ENCODE results near the gene KRT71.

KRT71 gene

DNA sequence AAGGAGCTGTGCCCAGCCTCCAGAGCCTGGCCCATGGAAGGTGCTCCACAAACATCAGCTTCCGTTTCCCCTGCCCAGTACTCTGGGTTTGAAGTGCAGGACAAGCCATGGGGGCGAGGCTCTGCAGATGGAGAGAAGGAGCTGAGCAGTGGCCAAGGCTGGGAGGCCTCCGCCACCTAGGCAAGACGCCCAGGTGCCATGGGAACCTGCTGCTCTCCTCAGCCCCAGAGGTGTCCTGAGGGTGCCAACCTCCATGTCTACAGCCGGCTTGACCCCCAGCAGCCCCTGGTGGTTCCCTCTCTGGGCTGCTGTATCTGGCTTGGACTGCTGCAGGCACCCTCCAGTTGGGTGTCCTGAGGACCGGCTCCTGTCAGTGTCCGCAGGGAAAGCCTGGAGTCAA is 12.4 kb downstream of the KRT71 start:
- TF ChIP-seq, protein P1, sequence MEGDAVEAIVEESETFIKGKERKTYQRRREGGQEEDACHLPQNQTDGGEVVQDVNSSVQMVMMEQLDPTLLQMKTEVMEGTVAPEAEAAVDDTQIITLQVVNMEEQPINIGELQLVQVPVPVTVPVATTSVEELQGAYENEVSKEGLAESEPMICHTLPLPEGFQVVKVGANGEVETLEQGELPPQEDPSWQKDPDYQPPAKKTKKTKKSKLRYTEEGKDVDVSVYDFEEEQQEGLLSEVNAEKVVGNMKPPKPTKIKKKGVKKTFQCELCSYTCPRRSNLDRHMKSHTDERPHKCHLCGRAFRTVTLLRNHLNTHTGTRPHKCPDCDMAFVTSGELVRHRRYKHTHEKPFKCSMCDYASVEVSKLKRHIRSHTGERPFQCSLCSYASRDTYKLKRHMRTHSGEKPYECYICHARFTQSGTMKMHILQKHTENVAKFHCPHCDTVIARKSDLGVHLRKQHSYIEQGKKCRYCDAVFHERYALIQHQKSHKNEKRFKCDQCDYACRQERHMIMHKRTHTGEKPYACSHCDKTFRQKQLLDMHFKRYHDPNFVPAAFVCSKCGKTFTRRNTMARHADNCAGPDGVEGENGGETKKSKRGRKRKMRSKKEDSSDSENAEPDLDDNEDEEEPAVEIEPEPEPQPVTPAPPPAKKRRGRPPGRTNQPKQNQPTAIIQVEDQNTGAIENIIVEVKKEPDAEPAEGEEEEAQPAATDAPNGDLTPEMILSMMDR (IDR thresholded peaks at IDR 0.05; ENCODE audit: extremely low read depth, missing control alignments): no peak
- no peak for DNase-seq (ENCODE audit: low spot score)

GRCh38 chr12:52539821-52540173 is 13.1 kb downstream of the KRT71 start:
- DNase-seq (ENCODE audit: low spot score): no peak
- TF ChIP-seq, protein P1 (IDR thresholded peaks at IDR 0.05; ENCODE audit: extremely low read depth, missing control alignments): no peak

GRCh38 chr12:52539083-52539820 is 13.7 kb downstream of the KRT71 start:
- TF ChIP-seq, protein P1 (IDR thresholded peaks at IDR 0.05; ENCODE audit: extremely low read depth, missing control alignments): no peak
- no peak for DNase-seq (ENCODE audit: low spot score)

GRCh38 chr12:52537101-52537500 is 15.8 kb downstream of the KRT71 start:
- DNase-seq (ENCODE audit: low spot score): no peak
- TF ChIP-seq, protein P1 (IDR thresholded peaks at IDR 0.05; ENCODE audit: extremely low read depth, missing control alignments): no peak

- TF ChIP-seq, protein P1 (IDR thresholded peaks at IDR 0.05; ENCODE audit: extremely low read depth, missing control alignments): no peak
- DNase-seq (ENCODE audit: low spot score): no peak
Observed at GRCh38 chr12:52535574-52535973, 17.4 kb downstream of the KRT71 start.

- no peak for DNase-seq (ENCODE audit: low spot score)
- TF ChIP-seq, protein P1 (IDR thresholded peaks at IDR 0.05; ENCODE audit: extremely low read depth, missing control alignments): no peak
Observed at GRCh38 chr12:52534482-52534881, 18.5 kb downstream of the KRT71 start.

DNA sequence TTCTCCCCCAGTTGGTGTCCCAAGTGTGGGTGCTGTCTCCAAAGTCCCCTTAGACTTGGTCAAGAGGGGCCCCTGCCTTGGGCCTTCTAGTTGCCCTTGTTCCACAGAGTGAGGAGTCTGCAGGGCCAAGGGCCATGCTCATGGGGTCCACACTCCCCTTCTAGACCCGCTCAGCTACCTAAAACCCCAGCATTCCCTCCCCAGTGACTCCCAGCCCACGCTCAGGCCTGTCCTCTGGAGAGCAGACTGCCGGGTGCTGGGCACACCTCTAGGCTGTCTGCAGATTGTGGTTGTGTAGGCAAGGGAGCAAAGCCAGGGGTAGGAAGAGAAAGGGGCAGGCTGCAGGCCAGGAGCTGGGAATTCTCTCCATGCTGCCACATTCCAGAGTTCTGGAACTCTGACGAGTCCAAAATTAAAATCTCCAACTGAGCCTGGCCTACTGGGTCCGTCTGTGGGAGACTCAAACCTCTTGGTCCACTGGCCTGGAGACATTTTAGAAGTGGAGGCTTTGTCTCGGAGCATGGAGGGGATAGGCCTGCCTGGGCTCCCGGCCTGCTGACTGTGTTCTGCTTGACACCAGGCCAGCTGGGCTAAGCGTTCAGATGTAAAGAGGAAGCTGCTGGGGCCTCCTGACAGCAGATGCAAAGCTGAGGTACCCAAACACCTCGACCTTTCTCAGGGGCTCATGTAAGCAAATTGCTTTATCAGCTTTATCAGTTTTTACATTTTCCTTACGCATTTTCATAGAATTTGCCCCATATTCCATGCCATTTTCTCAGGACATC is 19.1 kb downstream of the KRT71 start:
- TF ChIP-seq, protein P1 (IDR thresholded peaks at IDR 0.05; ENCODE audit: extremely low read depth, missing control alignments): no peak
- no peak for DNase-seq (ENCODE audit: low spot score)
